ENCODE results near the gene IMPDH1.

IMPDH1 gene

DNA sequence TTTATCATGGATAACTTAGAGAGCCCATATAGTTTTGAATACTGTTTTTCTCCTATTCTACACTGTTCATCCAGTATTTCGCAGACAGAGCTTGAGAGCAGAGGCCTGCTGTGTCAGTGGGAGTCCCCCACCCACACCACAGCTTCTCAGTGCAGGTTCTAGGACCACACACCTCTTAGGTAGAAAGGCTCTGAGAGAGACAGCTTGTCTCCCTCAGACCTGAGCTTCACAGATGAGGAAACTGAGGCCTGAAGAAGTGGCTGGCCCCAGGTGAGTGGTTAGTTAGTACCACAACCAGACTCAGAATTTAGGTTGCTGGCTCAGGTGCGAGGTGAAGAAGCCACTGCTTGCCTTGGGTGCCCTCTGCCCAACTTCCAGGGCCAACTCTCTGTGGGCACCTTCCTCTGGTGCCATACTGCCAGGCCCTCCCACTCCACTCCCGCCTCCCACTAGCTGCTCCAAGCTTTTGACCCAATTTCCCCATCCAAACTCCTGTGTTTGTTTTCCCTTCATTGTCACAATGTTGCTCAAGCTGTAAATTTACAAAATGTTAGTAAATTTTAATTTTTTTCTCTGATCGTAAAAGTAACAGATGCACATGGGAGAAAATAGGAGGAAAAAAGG lies 38.3 kb upstream of the IMPDH1 start:
- POLR2A ChIA-PET (ENCODE audit: low non-redundant PET) = no interaction called here
- TF ChIP-seq, protein P1, sequence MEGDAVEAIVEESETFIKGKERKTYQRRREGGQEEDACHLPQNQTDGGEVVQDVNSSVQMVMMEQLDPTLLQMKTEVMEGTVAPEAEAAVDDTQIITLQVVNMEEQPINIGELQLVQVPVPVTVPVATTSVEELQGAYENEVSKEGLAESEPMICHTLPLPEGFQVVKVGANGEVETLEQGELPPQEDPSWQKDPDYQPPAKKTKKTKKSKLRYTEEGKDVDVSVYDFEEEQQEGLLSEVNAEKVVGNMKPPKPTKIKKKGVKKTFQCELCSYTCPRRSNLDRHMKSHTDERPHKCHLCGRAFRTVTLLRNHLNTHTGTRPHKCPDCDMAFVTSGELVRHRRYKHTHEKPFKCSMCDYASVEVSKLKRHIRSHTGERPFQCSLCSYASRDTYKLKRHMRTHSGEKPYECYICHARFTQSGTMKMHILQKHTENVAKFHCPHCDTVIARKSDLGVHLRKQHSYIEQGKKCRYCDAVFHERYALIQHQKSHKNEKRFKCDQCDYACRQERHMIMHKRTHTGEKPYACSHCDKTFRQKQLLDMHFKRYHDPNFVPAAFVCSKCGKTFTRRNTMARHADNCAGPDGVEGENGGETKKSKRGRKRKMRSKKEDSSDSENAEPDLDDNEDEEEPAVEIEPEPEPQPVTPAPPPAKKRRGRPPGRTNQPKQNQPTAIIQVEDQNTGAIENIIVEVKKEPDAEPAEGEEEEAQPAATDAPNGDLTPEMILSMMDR (conservative IDR thresholded peaks at IDR 0.05; ENCODE audit: low read depth) = no peak
- DNase-seq (ENCODE audit: low spot score) = no peak
- H3K27ac ChIP-seq = no peak overlapping the region
- CTCF ChIA-PET = interaction anchor here (0.9 kb wide), 1 partner anchor 13 kb away, joined by 3 read pairs; no protein-coding TSS in a partner anchor

DNA sequence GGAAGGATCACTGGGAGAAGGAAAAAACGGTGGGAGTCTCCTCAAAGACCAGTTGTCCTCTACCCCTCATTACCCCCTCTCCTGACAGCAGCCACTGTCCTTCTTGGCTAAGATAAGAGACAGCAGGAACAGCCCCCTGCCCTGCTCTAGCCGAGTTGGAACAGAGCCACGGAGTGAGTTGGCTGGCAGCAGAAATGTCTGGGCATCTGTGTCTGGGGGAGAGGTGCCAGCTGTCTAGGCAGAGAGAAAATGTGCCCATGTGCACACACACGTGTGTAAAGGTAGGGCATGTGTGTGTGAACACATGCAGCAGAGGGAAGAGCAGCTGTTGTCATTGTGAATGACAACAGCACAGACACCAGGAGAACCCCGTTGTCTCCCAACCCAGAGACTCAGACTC lies 36.5 kb upstream of the IMPDH1 start:
- POLR2A ChIA-PET (ENCODE audit: low non-redundant PET) = no interaction called here
- no peak overlapping the region for H3K27ac ChIP-seq
- no peak for DNase-seq (ENCODE audit: low spot score)
- CTCF ChIA-PET = no interaction called here
- TF ChIP-seq, protein P1 (conservative IDR thresholded peaks at IDR 0.05; ENCODE audit: low read depth) = no peak

DNA sequence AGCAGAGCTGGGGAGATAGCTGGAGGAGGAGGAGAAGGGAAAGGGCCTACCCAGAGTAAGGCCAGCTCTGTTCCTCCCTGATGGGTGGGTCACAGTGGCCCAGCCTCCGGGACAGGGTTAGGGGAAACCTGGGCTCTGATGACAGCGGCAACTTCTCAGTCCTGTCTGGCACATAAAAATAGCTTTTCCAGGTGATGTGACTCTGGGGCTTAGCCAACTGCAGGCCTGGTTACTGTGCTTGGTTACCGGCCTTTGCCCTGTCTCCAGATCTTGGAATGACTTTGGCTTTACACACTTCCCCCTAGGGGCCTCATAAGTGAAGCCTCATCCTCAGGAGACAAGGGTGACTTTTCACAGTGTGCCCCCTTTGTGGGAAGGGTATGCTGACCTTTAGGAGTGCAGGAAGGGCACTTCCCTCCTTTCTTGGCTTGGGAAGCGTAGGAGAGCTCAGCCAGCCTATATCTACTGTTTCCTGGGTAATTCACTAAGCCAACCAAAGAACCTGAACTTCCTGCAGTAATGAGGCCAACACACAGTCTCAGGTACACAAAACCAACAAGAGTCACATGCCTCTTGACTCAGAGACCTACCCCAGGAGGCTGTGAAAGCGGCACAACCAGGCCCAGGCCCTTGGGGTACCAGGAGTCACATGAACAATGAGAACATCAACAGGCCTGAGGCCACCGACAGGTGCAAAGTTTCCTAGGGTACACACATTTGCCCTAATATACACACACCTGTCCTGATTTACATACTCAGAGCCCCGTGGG lies 34.2 kb upstream of the IMPDH1 start:
- ChIA-PET POLR2A (ENCODE audit: low non-redundant PET) (no interaction called here), CTCF (no interaction called here)
- H3K27ac ChIP-seq = no peak overlapping the region
- no peak for DNase-seq (ENCODE audit: low spot score)
- TF ChIP-seq, protein P1 (conservative IDR thresholded peaks at IDR 0.05; ENCODE audit: low read depth) = no peak

DNA sequence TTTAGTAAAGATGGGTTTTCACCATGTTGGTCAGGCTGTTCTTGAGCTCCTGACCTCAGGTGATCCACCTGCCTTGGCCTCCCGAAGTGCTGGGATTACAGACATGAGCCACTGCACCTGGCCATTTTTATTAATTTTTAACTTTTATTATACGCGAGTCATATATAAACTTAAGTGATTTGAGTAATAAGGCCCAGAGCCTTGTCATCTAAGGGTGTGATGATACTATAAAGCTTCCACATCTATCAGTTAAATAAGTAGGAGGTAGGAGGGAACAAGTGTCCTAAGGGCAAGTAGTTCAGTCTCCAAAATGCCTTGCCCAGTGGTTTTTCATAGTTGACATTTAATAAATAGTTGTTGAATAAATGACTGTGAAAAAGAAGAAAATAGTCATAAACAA lies 32.6 kb upstream of the IMPDH1 start:
- POLR2A ChIA-PET (ENCODE audit: low non-redundant PET) = no interaction called here
- no peak for DNase-seq (ENCODE audit: low spot score)
- CTCF ChIA-PET = no interaction called here
- TF ChIP-seq, protein P1 (conservative IDR thresholded peaks at IDR 0.05; ENCODE audit: low read depth) = no peak
- H3K27ac ChIP-seq = no peak overlapping the region

DNA sequence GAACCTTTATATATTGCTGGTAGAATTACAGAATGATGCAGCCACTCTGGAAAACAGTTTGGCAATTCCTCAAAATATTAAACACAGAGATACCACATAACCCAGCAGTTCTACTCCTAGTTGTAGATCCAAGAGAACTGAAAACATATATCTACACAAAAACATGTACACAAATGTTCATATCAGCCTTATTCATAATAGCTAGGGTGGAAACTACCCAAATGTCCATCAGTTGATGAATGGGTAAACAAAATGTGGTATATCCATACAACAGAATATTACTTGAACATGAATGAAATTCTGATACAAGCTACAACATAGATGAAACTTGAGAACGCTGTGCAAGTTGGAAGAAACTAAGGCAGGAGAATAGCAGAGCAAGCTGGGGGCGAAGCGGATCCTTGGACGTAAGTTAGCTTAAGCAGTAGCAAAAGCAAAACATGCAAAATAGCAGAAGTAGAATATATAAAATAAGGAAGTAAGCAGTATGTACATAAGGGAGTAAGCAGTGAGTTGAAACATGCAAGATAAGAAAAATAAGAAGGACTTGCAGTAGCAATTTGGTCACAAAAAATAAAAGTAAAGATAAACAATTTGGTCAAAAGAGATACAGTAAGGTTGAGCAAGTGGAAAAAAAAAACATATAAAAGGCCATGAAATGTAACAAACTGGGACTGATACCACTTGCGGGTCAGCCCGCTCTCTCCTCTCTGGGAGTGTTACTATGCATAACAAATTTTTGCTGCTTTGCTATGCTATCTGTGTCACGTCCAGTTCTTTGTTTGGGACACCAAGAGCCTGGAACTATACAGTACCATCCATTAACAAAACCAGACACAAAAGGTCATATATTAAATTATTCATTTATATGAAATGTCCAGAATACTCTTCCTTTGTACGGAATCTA lies 27.9 kb upstream of the IMPDH1 start:
- no peak overlapping the region for H3K27ac ChIP-seq
- TF ChIP-seq, protein P1 (conservative IDR thresholded peaks at IDR 0.05; ENCODE audit: low read depth) = no peak
- CTCF ChIA-PET = no interaction called here
- DNase-seq (ENCODE audit: low spot score) = no peak
- POLR2A ChIA-PET (ENCODE audit: low non-redundant PET) = no interaction called here

DNA sequence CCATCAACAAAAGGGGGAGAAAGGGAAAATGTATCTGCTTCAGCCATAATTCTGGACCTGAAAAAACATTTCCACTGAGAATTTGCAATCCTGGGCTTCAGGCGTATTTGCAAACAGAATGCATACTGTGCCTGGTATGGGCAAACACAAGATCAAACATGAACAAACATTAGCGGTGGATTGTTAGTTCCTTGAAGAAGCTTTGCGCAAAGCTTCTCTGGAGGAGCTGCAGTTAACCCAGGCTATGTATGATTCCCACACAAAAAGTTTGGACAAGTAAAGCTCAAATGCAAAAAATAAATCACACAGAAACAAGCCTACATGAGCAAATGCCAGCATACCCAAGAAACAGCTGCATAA lies 25.5 kb upstream of the IMPDH1 start:
- TF ChIP-seq, protein P1 (conservative IDR thresholded peaks at IDR 0.05; ENCODE audit: low read depth) = no peak
- no peak for DNase-seq (ENCODE audit: low spot score)
- CTCF ChIA-PET = no interaction called here
- H3K27ac ChIP-seq = no peak overlapping the region
- POLR2A ChIA-PET (ENCODE audit: low non-redundant PET) = no interaction called here
